ENCODE results near the gene UBQLN1. TPM values are rescaled to one million over a fixed set of nuclear protein-coding genes. Genes with fewer than 3 reads are reported as not detected.
A peak's percentile ranks its signal among the peaks of the same experiment; 100 is the strongest.

The UBQLN1 gene
- total and polyA plus RNA-seq, 9 of the 15 experiments (the other 6 are each of a cell fraction or from before 2014, with no cell fraction given), result 7.5 to 120 (median 52.8) TPM

DNA sequence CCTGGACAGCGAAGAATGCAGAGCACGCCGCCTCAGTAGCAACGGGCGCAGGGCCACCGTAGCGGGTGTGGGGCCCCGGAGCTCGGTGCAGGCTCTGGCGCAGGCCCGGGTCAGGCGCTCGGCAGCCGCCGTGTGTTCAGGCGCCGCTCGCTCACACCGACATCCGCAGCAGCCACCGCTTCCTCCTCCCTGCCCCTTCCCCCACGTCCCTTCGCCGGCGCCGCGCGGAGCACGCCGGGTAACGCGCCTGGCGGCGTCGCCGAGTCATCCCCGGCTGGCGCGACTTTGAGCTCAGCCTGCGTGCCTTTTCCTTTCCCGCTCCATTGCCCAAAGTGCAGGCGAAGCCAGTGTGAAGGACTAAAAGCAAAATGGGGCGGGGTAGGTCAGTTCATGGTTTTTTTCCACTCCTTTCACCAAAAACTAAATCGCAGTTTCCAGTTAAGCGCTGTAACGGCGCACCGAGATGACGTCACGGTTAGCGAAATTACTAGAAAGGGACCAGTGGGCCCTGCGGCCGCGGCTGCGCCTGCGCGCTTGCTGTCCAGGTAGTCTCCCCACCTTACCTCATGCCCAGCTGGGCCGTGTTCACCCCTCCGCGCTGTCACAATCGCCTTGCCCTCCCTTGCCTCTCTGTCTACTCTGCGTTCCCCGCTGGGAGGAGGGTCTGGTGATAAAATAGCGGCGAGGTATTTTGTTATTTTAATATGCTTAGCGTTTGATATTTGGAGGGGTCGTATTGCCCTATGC, at the start of gene UBQLN1 (continued):
- TF ChIP-seq TSHZ1 (CRISPR knock-in tag; IDR thresholded peaks at IDR 0.05) (no peak), EP400 (IDR thresholded peaks at IDR 0.05) (peak; percentile 97), FOXJ3 (CRISPR knock-in tag; IDR thresholded peaks at IDR 0.05) (no peak), TGIF2 (CRISPR knock-in tag; IDR thresholded peaks at IDR 0.05) (peak; percentile 55; the same call in 1 of the 2 replicates), ZNF146 (CRISPR knock-in tag; IDR thresholded peaks at IDR 0.05; ENCODE audit: unreplicated experiment) (no peak), FOXA3 (CRISPR knock-in tag; conservative IDR thresholded peaks at IDR 0.05 in 1 of 2, IDR thresholded peaks at IDR 0.05 in 1 of 2) (no peak), EGR1 (conservative IDR thresholded peaks at IDR 0.05) (no peak), ZFX (CRISPR knock-in tag; IDR thresholded peaks at IDR 0.05) (peak; percentile 94), HES1 (IDR thresholded peaks at IDR 0.05; ENCODE audit: low read depth) (no peak), CCNT2 (IDR thresholded peaks at IDR 0.05; ENCODE audit: borderline replicate concordance, extremely low read depth, insufficient read length, low read depth, low read length) (peak; percentile 63), RNF2 (IDR thresholded peaks at IDR 0.05) (0 out of 2 replicates have a peak, but pooled peaks have one; percentile 21), ELF1 (tag; IDR thresholded peaks at IDR 0.05) (peak; percentile 72), HNRNPUL1 (IDR thresholded peaks at IDR 0.05; ENCODE audit: low read length) (no peak), GATAD2B (IDR thresholded peaks at IDR 0.05; ENCODE audit: borderline replicate concordance) (no peak), TAF9B (IDR thresholded peaks at IDR 0.05; ENCODE audit: partially characterized antibody) (no peak), JUN (IDR thresholded peaks at IDR 0.05; ENCODE audit: borderline replicate concordance, low read depth, low read length) (peak; percentile 50; the same call in 1 of the 2 replicates), JUN (CRISPR knock-in tag; IDR thresholded peaks at IDR 0.05; ENCODE audit: borderline replicate concordance) (no peak), BDP1 (IDR thresholded peaks at IDR 0.05; ENCODE audit: insufficient read depth, insufficient read length) (no peak), MCM2 (IDR thresholded peaks at IDR 0.05; ENCODE audit: low read depth) (no peak), NFIC (IDR thresholded peaks at IDR 0.05) (0 out of 2 replicates have a peak, but pooled peaks have one; percentile 29), KAT8 (IDR thresholded peaks at IDR 0.05; ENCODE audit: low read depth) (no peak), RBFOX2 (IDR thresholded peaks at IDR 0.05; ENCODE audit: low read depth, low read length) (peak; percentile 95)
- TF ChIP-seq, protein P1, sequence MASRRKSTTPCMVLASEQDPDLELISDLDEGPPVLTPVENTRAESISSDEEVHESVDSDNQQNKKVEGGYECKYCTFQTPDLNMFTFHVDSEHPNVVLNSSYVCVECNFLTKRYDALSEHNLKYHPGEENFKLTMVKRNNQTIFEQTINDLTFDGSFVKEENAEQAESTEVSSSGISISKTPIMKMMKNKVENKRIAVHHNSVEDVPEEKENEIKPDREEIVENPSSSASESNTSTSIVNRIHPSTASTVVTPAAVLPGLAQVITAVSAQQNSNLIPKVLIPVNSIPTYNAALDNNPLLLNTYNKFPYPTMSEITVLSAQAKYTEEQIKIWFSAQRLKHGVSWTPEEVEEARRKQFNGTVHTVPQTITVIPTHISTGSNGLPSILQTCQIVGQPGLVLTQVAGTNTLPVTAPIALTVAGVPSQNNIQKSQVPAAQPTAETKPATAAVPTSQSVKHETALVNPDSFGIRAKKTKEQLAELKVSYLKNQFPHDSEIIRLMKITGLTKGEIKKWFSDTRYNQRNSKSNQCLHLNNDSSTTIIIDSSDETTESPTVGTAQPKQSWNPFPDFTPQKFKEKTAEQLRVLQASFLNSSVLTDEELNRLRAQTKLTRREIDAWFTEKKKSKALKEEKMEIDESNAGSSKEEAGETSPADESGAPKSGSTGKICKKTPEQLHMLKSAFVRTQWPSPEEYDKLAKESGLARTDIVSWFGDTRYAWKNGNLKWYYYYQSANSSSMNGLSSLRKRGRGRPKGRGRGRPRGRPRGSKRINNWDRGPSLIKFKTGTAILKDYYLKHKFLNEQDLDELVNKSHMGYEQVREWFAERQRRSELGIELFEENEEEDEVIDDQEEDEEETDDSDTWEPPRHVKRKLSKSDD (conservative IDR thresholded peaks at IDR 0.05; ENCODE audit: low read length), result no peak

All from K562 (cell line).